ENCODE results near the gene CCDC6. TPM values are rescaled to one million over a fixed set of nuclear protein-coding genes. Genes with fewer than 3 reads are reported as not detected.

The CCDC6 gene
- total RNA-seq, 1 donor from 2014 or later: 24.0 TPM

DNA sequence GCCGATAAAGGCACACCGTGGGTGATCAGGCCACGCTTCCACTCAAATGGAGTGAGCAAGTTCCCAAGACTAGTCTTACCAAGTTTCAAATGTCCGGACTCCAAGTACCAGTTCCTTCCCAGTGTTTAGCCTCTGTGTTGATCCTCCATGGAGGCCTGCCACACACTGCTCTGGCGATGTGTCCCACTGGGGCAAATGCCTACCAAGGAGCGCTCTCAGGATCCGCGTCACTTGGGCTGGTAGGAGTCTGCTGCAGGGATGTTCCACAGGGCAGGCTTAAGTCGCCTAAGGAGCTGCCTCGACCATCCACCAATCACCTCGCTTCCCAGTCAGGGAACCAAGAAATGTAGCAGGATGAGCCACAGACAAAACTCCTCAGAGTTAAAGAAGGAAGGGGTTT is 135.7 kb downstream of the CCDC6 start:
- DNase-seq (ENCODE audit: low read depth) (no peak), FAIRE-seq (no peak)
- no peak overlapping the region for H3K4me3 ChIP-seq (ENCODE audit: low read depth, low read length)
- H3K36me3 ChIP-seq (ENCODE audit: control insufficient read depth, insufficient read depth, low read length): no peaks in the 10 kb centered on the region
- TF ChIP-seq, protein P1, sequence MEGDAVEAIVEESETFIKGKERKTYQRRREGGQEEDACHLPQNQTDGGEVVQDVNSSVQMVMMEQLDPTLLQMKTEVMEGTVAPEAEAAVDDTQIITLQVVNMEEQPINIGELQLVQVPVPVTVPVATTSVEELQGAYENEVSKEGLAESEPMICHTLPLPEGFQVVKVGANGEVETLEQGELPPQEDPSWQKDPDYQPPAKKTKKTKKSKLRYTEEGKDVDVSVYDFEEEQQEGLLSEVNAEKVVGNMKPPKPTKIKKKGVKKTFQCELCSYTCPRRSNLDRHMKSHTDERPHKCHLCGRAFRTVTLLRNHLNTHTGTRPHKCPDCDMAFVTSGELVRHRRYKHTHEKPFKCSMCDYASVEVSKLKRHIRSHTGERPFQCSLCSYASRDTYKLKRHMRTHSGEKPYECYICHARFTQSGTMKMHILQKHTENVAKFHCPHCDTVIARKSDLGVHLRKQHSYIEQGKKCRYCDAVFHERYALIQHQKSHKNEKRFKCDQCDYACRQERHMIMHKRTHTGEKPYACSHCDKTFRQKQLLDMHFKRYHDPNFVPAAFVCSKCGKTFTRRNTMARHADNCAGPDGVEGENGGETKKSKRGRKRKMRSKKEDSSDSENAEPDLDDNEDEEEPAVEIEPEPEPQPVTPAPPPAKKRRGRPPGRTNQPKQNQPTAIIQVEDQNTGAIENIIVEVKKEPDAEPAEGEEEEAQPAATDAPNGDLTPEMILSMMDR (IDR thresholded peaks at IDR 0.05; ENCODE audit: insufficient read depth, low read length, severe bottlenecking): no peak
- no peaks in the 10 kb centered on the region for H3K27me3 ChIP-seq (ENCODE audit: control insufficient read depth, insufficient read depth, low read length)

DNA sequence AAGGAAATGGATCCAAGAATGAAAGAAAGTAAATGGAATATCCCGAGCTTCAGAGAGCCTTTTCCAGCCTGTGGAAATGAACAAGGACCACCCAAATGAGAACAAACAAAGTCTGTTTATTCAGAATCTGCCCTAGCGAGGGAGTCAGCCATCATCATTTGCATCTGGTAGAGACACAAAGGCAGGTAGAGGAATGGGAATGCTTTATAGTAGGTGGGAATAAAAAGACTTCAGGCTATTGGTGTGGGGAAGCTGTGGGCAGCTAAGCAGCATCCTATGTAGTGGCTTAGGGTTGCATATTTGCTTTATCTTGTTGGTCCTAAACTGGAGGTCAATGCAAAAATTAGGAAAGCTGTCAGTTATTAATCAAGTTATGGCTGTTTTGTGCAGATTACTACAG is 143.9 kb downstream of the CCDC6 start:
- no peaks in the 10 kb centered on the region for H3K27me3 ChIP-seq (ENCODE audit: control insufficient read depth, insufficient read depth, low read length)
- TF ChIP-seq, protein P1 (IDR thresholded peaks at IDR 0.05; ENCODE audit: insufficient read depth, low read length, severe bottlenecking): no peak
- no peaks in the 10 kb centered on the region for H3K36me3 ChIP-seq (ENCODE audit: control insufficient read depth, insufficient read depth, low read length)
- no peak for FAIRE-seq
- no peak overlapping the region for H3K4me3 ChIP-seq (ENCODE audit: low read depth, low read length)
- no peak for DNase-seq (ENCODE audit: low read depth)

DNA sequence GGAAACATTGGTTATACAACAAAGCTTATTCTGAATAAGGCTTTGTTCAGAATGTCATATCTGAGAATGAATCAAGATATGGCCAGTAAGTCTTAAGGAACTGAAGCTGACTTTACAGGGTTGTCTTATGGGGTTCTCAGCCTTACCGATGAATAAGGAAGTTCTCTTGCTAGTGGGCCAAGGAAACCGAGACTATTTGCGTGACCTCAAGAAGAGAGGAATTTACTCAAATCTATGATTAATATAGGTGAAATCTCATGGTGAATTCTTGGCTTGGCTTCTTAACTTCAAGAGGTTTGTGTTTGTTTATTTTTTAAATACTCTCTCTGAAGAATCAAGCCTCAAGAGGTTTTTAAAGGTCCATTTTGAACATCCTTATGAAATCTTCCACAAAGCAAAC is 148.4 kb downstream of the CCDC6 start:
- TF ChIP-seq, protein P1 (IDR thresholded peaks at IDR 0.05; ENCODE audit: insufficient read depth, low read length, severe bottlenecking): no peak
- Histone ChIP-seq H3K36me3 (ENCODE audit: control insufficient read depth, insufficient read depth, low read length) (no peaks in the 10 kb centered on the region), H3K27me3 (ENCODE audit: control insufficient read depth, insufficient read depth, low read length) (no peaks in the 10 kb centered on the region), H3K4me3 (ENCODE audit: low read depth, low read length) (no peak overlapping the region)
- FAIRE-seq (no peak), DNase-seq (ENCODE audit: low read depth) (peak; percentile 21)

DNA sequence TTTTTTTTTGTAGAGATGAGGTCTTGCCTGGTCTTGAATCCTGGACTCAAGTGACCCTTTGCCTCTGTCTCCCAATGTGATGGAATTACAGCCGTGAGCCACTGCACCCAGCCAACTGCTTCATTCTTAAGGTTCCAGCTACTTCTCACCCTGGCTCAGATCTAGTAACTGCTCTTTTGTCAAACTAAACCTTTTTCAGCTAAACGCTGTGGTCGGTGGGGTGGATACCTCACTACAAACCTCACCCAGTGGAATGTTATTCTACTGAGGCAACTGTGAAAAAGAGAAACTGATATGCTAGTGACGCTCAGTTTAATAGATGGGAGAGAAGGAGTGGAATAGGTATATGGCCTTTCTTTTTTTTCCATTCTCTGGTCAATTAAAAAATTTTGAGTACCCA is 151.4 kb downstream of the CCDC6 start:
- Histone ChIP-seq H3K4me3 (ENCODE audit: low read depth, low read length) (no peak overlapping the region), H3K27me3 (ENCODE audit: control insufficient read depth, insufficient read depth, low read length) (no peaks in the 10 kb centered on the region), H3K36me3 (ENCODE audit: control insufficient read depth, insufficient read depth, low read length) (no peaks in the 10 kb centered on the region)
- TF ChIP-seq, protein P1 (IDR thresholded peaks at IDR 0.05; ENCODE audit: insufficient read depth, low read length, severe bottlenecking): no peak
- FAIRE-seq (no peak), DNase-seq (ENCODE audit: low read depth) (no peak)

GRCh38 chr10:59753267-59753666 is 153.1 kb downstream of the CCDC6 start, which contains the start of gene MRLN:
MRLN (minus strand) TSS chr10:59753455.
- TF ChIP-seq, protein P1 (IDR thresholded peaks at IDR 0.05; ENCODE audit: insufficient read depth, low read length, severe bottlenecking): no peak
- DNase-seq (ENCODE audit: low read depth): no peak
- H3K27me3 ChIP-seq (ENCODE audit: control insufficient read depth, insufficient read depth, low read length): no peaks in the 10 kb centered on the region
- H3K36me3 ChIP-seq (ENCODE audit: control insufficient read depth, insufficient read depth, low read length): no peaks in the 10 kb centered on the region
- no peak within 1 kb of the TSS for H3K4me3 ChIP-seq (ENCODE audit: low read depth, low read length)
- no peak for FAIRE-seq

- Histone ChIP-seq H3K4me3 (ENCODE audit: low read depth, low read length) (no peak overlapping the region), H3K27me3 (ENCODE audit: control insufficient read depth, insufficient read depth, low read length) (no peaks in the 10 kb centered on the region), H3K36me3 (ENCODE audit: control insufficient read depth, insufficient read depth, low read length) (no peaks in the 10 kb centered on the region)
- DNase-seq (ENCODE audit: low read depth): no peak
- TF ChIP-seq, protein P1 (IDR thresholded peaks at IDR 0.05; ENCODE audit: insufficient read depth, low read length, severe bottlenecking): no peak
- no peak for FAIRE-seq
Observed at GRCh38 chr10:59752278-59752940, 153.9 kb downstream of the CCDC6 start.
